A549 treated with AZD9567 at 1 μM for 4 hours (cell line): Measurements from ENCODE around the gene ZNF639. TPM values are rescaled to one million over a fixed set of nuclear protein-coding genes. Genes with fewer than 3 reads are reported as not detected.

Source experiments
- total RNA-seq: library from RNA; stranded (reverse); fragments of 200-300 nt; extraction: Qiagen RNA extraction; gene quantifications from 5 replicates; pipeline ENCODE4 v1.2.3, GENCODE V29; 2022; ENCODE audit not compliant: insufficient read depth

ZNF639 gene, protein sequence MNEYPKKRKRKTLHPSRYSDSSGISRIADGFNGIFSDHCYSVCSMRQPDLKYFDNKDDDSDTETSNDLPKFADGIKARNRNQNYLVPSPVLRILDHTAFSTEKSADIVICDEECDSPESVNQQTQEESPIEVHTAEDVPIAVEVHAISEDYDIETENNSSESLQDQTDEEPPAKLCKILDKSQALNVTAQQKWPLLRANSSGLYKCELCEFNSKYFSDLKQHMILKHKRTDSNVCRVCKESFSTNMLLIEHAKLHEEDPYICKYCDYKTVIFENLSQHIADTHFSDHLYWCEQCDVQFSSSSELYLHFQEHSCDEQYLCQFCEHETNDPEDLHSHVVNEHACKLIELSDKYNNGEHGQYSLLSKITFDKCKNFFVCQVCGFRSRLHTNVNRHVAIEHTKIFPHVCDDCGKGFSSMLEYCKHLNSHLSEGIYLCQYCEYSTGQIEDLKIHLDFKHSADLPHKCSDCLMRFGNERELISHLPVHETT
- 20.1 to 33.0 TPM (median 22.4 TPM) in 5 replicates for total RNA-seq

DNA sequence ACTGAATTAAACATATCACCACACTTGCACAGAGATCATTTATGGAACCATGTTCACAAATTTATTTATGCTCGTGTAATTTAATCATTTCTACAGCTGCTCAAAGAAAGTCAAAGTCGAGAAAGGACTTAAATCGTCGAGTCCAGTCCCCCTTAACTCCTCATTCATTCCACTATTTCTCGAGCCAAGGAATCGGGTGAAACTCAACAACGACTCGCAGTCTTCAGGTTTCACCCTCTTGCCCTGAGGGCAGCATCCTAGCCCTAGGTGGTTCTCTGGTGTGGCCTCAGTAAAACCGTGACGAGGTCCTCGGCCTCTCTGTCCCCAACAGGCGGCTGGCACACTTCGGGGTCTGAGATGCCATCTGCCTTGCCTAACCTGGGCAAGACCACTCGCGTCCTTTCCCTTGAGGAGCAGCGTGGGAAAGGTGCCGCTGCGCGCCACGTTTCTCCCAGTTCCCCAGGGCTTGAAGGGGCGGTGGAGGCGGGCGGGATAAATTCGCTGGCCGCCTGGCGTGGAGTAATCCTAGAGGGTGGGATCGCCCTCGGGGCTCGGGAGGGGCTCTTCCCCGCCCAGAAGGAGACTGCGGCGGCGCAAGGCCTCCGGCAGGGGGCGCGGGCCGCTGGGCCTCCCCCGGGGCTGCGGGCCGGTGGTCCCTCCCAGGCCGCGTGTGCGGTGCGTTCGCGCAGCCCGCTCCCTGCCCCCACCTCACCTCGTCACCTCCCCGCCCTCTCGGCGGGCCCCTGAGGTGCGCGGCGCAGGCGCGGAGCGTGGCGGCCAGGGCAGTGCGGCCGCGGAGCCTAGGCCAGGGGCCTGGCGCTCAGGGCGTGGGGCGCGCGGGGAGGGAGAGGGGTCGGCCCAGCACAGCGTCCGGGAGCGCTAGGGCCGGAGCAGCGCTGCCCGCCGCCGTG lies at the start of gene ZNF639:
Gene ZNF639, plus strand, starts transcription at position 746 of the 911 bp plus-strand sequence. CDS start 5,263 bp downstream, outside the sequence.

DNA sequence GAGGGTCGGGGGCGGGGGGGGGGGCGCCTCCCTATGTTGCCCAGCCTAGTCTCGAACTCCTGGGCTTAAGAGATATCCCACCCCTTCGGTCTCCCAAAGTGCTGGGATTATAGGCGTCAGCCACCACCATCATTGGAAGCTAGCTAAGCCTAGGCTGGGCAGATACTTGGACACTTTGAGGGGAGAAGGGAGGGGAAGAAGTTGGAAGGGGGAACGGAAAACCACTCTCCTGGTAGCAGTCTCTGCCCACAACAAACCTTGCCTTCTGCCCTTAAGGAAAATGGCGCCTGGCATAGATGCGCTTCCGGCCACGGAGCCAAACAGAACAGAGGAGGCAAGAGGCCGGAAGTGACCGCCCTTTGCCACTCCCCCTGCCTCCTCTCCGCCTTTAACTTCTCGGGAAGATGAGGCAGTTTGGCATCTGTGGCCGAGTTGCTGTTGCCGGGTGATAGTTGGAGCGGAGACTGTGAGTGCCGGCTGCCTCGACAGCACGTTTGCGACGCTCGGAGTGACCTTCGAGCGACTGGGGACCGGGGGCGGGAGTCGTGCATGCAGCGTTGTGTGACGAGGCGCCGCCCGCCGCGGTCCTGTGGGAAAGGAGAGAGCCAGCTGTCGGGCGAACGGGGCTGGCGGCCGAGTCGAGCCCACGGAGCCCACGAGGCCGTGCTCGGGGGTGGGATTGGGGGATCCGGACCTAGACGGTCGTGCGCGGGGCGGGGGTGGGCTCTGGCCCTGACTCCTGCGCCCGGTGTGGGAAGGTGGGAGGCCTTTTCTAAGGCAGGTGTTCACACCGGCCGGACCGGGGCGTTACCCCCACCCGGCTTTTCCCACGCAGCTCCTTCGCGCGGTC lies 24.7 kb downstream of the ZNF639 start, which contains the start of gene MFN1:
Gene MFN1, plus strand, starts transcription at position 365 of the 850 bp plus-strand sequence. CDS start 1,143 bp downstream, outside the sequence.

Other genes starting within 250 kb of the ZNF639 start
- 5.8 to 29.3 TPM (median 7.5 TPM) in 5 replicates for gene PIK3CA, start 174.7 kb upstream of the ZNF639 start, total RNA-seq
- gene KCNMB3, start 71.9 kb upstream of the ZNF639 start, total RNA-seq = 1.1 to 1.5 TPM (median 1.3 TPM) in 4 of 5 replicates, not detected in the other
- gene MFN1, start 24.7 kb downstream of the ZNF639 start, total RNA-seq = 16.5 to 22.4 TPM (median 19.1 TPM) in 5 replicates
- gene GNB4, start 128.4 kb downstream of the ZNF639 start, total RNA-seq = 10.7 to 16.4 TPM (median 15.6 TPM) in 5 replicates
- 50.6 to 101 TPM (median 55.6 TPM) in 5 replicates for gene ACTL6A, start 239.9 kb downstream of the ZNF639 start, total RNA-seq